Activated CD8-positive, alpha-beta memory T cell treated with anti-CD3 and anti-CD28 coated beads, Interleukin-2, amount 50 U/mL, for 4 hours (primary cell): ENCODE data around the gene MUC4.
"Not testable (repeated sequence)": the region's sequence is repeated elsewhere in the genome, so short reads cannot be mapped to it uniquely, and the experiment has no call there.

Source experiments
- DNase-seq: peaks from one replicate; pipeline ENCODE4 v3.0.0-alpha.2; 2020

MUC4 gene

DNA sequence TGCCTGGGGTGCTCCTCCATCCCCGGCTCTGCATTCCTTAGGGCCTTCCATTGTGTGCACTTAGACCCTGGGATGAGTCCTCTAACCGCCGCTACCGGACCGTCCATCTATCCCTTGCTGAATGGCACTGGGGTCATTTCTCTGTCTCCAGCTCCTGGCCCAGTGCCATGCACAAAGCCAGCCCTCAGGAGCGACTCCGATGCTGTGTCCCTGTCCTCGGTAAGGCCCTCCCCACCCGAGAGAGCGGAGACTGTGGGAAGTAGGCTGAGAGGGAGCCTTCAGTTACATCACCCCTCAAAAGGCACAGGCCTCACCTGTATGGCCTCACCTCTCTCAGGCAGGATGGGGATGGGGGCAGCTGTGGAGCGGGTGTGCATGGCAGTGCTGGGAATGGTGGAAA is 33.8 kb downstream of the MUC4 start:
- no peak for DNase-seq

DNA sequence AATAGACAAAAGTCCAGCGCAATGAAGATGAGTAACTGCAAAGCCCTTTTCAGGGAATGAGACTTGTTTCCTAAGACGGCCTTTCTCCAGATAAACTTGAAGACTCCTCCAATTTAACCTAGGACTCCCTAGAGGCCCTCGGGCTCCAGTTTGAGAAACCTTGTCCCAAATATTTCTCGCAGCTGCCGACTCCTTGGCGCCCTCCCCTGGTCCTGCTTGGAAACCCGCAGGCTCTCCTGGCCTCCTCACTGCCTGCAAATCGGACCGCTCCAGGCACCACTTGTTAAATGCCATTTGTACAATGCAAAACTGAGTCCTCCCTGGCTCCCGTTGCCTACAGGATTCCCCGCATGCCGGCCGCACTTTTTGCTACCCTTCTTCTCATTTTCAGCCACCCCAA is 36.8 kb downstream of the MUC4 start:
- no peak for DNase-seq

DNA sequence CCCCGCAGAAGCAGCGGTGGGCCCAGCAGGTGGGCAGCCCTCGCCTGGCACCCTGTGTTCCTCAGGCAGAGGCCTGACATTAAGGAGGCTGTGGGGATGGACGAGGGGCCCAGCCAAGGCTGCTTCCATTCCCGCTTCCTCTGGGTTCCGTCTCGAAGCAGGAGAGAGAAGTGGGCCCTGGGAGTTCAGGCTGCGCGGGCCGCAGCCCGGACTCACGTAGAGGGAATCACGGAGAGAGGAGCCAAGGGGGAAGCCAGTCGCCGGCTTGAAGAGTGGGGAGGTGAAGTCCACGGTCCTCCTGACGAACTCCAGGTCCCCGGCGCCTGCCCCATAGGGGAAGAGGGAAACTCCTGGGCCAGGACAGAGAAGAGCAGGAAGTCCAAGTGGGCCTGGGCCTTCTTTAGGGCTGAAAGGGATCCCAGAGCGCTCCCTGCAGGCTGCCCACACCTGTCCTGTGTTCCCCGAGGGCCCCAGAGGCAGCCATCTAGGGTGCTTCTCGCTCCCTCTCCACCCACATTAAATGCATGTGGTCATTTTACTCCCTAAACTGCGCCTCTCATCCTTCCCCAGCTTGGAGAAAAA is 37.7 kb downstream of the MUC4 start:
- DNase-seq = no peak

DNA sequence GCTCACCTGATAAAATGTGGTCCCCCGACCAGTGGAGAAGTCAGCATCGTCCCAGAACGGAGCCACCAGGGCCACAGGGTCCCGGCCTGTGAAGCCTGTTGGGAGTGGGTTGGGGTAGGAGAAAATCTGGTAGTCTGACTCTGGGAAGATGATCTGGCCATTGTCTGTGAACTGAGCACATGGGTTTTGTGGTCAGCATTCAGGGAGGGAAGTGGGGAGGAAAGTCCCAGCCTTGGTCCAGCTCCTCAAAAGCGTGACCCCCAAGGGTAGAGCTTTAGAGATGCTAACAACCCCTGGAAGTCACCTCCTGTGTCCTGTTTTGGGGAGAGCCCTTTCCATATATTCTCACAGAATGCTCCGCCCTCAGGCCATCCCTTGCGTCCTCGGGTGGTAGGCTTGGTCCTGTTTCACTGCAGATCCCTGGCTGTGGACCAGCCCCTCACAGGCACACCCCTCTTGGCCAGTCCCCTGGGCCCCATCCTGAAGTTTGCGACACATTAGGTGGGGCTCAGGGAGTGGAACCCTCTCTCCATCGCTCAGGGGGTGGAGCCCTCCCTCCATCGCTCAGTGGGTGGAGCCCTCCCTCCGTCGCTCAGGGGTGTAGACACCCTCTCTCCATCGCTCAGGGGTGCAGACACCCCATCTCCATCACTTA is 40.0 kb downstream of the MUC4 start:
- DNase-seq = no peak

DNA sequence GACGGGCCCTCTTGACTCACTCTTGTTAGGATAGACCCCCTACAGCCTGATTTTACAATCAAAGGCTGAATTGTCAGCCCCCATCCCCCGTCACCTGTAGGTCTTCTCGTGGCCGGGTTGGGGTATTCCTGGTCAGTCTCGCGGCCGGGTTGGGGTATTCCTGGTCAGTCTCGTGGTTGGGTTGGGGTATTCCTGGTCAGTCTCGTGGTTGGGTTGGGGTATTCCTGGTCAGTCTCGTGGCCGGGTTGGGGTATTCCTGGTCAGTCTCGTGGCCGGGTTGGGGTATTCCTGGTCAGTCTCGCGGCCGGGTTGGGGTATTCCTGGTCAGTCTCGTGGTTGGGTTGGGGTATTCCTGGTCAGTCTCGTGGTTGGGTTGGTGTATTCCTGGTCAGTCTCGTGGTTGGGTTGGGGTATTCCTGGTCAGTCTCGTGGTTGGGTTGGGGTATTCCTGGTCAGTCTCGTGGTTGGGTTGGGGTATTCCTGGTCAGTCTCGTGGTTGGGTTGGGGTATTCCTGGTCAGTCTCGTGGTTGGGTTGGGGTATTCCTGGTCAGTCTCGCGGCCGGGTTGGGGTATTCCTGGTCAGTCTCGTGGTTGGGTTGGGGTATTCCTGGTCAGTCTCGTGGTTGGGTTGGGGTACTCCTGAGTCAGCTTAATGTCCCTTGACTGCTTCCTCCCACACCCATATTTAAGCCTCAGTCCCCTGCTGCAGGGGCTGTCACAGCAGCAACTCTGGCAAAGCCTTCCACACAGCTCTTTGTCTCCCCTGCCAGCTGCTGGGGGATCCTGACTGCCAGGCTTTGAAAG is 40.7 kb downstream of the MUC4 start:
- not testable (repeated sequence) for DNase-seq

DNA sequence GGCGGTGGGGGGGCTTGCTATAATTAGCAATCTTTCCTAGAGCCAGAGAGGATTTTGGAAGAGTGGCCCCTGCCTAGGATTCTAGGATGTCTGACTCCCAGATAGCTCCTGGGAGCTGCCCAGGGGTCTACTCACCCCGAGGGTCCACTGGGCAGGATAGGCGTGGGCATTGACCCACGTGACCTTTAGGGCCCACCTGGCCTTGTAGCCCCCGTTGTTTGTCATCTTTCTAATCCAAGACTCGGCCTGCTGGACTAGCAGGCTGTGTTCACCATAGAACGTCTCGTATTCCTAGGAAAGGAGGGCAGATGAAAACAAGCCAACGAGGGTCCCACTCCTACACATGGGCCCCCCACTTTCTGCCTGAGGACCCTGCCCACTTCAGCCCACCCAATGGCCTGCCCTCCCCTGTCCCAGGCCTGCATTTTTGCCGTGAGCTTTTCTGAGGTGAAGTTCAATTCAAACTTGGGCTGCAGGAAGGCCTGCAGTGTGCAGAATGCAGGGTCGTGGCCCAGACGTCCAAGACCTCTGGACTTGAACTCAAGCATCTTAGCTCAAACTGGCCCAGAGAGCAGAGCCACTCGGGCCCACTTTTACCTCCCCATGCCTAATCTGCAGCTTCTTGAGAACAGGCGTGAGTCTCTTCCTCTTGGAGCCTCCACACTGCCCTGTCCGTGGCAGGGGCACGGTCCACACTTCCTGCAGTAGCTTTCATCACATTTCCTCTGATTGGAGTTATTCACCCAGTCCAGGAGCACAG is 41.5 kb downstream of the MUC4 start:
- no peak for DNase-seq

DNA sequence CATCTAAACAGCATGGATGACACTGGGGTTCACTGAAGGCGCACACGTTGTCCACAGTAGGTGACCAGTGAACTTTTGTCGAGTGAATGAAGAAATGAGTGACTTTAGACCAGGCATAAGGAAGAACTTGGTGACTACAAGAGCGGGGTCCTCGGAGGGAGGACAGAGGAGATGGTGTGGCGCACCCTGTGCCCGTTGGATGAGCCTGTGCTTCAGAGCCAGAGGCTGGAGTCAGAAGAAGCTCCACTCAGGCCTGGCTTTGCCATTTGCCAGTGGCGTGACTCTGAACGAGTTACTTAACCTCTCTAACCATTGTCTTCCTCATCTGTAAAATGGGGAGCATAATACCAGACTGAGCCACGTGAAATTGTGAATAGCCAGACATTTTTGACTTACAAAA is 42.2 kb downstream of the MUC4 start:
- no peak for DNase-seq

DNA sequence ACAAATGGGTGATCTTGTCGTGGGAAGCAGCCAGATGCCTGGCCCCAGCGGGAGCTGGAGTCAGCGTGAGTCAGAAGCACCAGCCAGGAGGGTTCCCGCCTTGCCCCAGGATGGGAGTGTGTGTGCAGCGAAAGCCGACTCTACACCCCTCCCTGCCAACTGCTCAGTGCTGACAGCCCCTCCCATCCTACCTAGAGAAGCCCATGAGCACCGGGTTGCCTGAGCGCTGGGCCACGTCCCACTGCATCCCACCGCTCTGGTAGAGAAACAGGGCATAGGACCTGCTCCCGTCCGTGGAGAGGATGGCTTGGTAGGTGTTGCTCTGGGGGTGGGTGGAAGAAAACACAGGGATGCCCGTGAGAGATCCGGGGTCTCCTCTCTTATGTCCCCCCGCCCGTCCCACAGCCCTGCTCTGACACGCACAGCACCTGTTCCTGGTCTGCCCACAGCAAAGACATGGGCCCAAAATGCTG is 42.9 kb downstream of the MUC4 start:
- DNase-seq = no peak

DNA sequence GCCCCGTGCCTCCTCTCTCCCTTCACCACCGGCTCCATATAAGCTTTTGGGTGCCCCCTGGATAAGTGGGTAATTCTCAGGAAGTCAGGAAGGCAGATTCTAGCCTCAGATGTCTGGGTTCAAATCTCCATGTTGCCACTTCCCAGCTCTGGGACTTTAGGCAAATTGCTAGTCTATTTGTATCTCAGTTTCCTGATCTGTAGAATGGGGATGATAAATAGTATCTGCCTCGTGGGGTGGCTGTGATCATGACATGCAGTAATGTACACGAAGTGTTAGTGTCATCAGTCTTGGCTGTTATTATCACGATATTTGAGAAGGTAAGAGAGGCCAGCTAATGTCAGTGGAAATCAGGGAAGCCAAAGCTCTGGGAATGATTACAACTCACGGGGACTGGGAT is 43.3 kb downstream of the MUC4 start:
- DNase-seq = no peak

DNA sequence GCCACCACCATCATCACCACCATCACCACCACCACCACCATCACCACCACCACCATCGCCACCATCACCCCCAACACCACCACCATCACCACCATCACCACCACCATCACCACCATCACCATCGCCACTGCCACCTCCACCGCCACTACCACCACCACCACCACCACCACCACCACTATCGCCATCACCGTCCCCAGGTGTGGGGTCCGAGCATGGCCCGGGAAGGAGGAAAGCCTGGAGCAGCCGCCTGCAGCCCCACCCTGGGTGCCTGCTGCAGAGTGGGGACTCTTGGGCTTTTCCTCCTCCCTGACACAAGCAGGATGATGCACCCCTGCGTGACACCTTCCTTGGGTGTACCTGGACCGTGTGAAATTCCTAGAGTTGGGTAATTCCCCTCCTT is 43.9 kb downstream of the MUC4 start:
- DNase-seq = no peak

DNA sequence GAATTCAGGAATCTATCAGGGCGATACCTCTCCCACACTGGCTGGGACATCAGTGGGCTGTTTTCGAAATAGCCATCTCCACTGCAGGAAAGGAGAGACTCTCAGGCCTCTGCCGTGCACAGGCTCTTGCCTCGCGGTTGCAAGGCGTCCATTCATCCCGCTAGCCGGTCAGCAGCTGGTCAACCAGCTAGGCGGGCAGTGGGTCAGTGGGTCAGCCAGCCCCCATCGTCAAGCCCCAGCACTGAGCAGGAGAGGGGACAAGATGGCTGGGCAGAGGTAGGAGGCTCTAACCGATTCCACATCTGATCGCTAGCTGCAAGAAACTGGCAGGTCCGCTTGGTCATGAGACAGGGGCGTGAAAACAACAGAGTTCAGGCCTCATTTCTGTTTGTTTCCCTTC is 45.1 kb downstream of the MUC4 start:
- no peak for DNase-seq

DNA sequence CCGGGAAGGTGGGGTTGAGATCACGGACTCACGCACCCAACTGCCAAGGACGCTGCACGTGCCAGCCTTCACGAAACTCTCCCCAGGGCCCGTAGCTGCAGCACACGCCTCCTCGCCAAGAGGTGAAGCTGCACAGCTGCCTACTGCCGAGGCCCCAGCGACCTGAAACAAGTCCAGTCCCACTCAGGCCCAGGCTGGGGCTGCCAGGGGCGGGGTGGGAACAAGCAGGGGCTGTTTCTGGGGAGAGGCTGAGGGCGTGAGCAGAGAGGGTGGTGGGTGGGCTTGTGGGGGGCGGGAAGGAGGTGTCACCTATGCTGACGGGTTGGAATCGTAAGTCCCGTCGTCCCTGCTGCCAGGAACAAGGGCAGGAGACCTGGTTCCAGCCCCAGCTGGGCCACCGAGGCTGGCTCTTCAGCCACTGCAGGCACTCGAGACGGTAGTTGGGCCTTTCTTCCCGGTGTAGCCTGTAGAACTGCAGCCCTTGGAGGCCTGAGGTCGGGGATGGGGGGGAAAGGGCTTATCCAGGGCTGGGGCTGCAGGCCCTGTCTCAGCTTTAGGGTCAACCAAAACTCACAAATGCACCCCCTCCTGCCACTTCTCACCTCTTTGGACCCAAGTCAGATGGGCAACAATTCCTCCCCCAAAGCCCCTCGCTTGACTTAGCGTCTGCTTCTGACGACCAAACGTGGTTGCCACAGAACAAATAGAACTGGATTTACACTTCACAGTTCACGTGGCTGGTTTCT is 46.6 kb downstream of the MUC4 start:
- no peak for DNase-seq

DNA sequence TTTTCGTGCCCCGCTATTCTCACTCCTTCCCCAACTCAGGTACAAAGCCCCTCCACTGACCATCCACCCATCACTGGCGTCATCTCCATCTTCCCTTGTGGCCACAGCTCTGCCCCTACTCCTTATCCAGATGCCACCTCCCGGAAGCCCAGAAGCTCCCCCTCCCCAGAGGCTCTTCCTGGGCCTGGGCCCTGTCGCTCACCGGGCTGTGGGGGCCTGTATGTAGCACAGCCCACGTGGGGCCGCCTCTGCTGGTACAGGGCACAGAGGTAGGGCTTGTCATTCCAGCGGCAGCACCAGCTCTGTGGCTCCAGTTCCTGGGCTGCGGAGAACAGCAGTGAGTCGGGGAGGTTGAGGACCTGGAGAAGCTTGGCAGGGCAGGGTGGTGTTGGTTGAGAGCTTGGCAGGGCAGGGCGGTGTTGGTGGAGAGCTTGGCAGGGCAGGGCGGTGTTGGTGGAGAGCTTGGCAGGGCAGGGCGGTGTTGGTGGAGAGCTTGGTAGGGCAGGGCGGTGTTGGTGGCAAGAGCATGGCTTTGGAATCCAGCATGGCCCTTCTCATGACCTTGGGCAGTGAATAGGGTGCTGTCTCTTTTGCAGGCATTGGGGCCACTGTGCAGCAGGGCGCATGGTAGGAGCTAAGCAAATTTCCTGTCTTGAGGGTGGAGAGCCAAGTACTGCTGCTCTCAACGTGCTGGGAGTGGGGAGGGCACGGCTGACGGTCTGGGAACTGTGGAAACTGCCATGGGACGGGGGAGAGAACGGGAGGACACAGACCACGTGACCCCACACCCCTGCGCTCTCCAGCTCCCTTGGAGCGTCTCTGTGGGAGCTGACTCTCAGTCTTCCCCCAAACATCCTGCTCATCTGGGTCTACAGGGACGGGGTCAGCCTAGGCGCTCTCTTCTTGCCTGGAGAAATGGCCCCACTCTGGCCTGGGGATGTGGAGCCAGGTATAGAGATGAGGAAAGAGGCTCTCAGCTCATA is 47.6 kb downstream of the MUC4 start:
- DNase-seq = no peak

DNA sequence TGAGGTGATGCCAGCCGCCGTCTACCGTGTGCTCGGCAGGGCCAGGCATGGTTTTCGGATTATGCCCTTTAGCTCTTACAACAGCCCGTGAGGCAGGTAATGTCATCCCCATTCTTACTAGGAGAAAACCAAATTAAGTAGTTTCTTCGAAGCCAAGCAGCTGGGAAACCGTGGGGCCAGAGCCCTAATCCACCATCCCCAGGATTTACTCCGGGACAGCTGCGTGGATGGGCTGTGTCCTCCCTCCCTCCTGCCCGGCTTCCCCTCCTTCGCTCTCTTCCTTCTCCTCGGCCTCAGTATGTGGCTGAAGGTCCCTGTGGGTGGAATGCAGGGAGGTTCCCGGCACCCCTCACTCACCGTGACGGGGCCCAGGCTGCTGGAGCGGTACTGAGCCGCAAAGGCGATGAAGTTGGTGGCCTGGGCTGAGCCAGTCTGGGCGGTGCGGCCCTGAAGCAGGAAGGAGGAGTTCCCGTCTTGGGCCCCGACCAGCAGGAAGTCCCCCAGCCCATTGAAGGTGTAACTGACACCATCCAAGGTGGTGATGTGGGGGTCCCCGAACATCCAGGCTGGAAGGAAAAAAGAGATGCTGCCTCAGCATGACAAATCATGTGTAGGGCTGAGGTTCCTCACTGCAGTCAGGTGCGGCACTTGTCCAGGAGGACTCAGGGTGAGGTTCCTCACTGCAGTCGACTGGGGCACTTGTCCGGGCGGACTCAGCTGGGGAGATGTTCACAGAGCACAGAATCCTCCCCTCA is 48.5 kb downstream of the MUC4 start:
- no peak for DNase-seq

DNA sequence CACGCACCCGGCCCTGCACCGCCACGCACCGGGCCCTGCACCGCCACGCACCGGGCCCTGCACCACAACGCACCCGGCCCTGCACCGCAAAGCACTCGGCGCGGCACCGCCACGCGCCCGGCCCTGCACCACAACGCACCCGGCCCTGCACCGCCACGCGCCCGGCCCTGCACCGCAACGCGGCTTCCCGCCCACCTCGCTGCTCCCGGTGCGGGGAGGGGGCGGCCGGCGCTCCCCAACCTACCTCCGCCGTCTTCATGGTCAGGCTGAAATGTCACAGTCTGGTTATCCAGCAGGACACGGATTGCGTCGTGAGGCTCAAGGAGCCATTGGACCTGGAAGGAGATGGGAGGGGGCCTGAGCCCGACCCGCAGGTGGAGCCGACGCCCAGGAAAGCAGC is 49.1 kb downstream of the MUC4 start:
- DNase-seq = no peak

DNA sequence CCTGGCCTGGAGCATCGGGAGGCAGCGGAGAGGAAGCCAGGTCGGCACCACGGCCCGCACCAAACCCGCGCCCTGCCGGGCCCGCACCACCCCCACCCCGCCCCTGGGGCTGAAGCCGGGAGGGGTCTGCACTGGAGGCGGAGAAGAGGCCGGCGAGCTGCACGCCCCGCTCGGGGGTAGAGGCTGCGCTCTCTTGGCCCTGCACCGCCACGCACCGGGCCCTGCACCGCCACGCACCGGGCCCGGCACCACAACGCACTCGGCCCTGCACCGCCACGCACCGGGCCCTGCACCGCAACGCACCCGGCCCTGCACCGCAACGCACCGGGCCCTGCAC is 49.5 kb downstream of the MUC4 start:
- no peak for DNase-seq

DNA sequence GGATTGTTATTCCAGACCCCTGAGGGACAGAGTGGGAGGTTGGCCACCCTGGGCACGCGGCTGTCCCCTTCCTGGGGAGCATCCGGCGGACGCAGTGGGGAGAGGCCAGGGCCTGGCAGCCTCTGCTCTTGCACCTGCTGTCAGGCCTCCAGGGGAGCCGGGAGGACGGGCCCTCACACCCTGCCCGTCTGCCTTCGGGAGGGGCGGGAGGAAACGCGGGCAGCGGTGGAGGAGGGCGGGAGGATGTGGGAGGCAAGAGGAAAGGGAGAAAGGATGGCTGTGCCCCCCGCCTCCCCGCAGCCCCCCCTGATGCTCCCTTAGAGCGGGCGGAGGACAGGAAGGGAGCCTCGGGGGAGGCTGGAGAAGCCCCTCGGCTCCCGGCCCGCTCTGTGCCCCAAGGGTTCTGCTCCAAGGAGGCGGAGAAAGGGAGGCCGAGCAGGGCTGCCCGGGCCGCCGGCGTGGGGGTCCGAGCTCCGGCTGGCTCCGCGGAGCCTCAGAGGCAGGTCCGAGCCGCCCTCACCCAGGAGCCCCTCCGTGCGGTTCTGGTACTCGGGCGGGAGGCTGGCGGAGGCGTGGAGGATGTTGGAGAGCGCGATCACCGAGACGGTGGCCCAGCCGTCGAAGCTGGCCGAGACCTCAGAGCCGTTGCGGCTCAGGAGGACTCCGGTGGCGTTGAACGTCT is 50.0 kb downstream of the MUC4 start:
- DNase-seq = no peak

DNA sequence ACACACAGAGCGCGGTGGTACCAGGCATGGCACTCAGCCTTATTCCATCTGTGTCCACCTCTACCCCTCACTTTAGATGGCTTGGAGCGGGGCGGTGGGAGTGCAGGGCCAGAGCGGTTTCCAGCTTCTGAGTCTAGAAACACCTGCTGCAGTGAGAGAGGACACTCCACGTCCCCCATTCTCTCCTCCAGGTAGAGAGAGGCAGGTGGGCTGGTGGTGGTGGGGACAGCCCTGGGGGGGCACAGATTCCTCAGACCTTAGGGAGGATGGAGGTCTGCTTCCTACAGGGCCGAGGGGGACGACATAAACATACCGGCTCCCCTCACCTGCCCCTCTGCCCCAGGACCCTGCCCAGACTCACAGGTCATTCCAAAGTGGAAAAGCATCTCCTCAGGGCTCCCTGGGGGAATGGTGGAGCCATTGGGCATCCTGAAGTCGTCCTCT is 50.6 kb downstream of the MUC4 start:
- DNase-seq = no peak

DNA sequence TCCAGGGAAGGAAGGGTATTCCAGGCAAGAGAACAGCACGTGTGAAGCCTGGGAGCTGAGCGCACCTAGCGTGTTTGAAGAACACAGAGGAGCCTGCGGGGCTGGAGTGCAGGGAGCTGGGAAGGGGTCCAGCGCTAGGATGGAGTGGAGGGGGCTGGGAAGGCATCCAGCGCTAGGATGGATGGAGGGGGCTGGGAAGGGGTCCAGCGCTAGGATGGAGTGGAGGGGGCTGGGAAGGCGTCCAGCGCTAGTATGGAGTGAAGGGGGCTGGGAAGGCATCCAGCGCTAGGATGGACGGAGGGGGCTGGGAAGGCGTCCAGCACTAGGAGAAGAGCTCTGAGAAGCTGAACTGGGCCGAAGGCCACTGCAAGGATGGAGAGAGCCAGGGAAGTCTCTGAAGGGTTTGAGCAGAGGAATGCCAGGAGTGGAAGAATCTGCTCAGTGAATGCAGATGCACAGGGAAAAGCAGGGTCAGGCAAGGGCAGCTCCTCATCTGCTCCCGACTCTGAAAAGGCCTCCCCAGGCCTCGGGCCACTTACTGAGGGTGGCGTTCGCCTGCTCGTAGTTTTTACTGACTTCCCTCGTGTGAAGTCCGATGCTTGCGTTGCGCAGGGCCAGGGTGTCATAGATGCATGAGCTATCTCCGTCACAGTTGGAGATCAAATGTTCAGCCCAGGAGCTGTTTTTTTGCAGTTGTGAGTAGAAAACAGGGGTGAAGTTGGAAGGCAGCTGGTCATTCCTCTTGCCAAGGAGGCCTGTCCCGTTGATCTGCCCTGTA is 51.2 kb downstream of the MUC4 start:
- DNase-seq = no peak
